Peyer's patch (tissue), 4 donors: Measurements from ENCODE around the gene NRIP1. TPM values are rescaled to one million over a fixed set of nuclear protein-coding genes. Genes with fewer than 3 reads are reported as not detected.
A peak's percentile ranks its signal among the peaks of the same experiment; 100 is the strongest.

Experiments
- DNase-seq, 3 donors: peaks; one replicate each; pipeline ENCODE4 v3.0.0-alpha.2; 2017 to 2019
- H3K27ac ChIP-seq, 4 donors: fragments of 200-600 bp; sonication (generic); one replicate each; pipeline ENCODE4 v1.5.1; 2016 to 2019
- H3K27me3 ChIP-seq, 2 donors: fragments of 200-600 bp; sonication (generic); one replicate each; pipeline ENCODE4 v1.5.1; 2019
- H3K36me3 ChIP-seq, 3 donors: fragments of 200-600 bp; sonication (generic); one replicate each; pipeline ENCODE4 v1.5.1; 2016 to 2019
- H3K4me1 ChIP-seq, 4 donors: fragments of 200-600 bp; sonication (generic); one replicate each; pipeline ENCODE4 v1.5.1; 2016 to 2019
- H3K4me3 ChIP-seq, 4 donors: fragments of 200-600 bp; sonication (generic); 1 replicate in 3 of 4; 2 replicates in 1 of 4; pipeline ENCODE4 v1.5.1; 2016 to 2019; ENCODE audit warnings: mild to moderate bottlenecking in 1 of 4
- H3K9me3 ChIP-seq, 4 donors: fragments of 200-600 bp; sonication (generic); one replicate each; pipeline ENCODE4 v1.5.1; 2016 to 2019; ENCODE audit warnings: mild to moderate bottlenecking in 1 of 4
- POLR2A ChIP-seq, 2 donors: fragments of 450-650 bp; IDR thresholded peaks; one replicate each; pipeline ENCODE4 v1.5.1; 2017; ENCODE audit warnings: antibody characterized with exemption in 2 of 2, mild to moderate bottlenecking in 2 of 2, moderate library complexity in 2 of 2
- total RNA-seq, 4 donors: library from RNA; depleted of rRNA; stranded (reverse); fragments of >200 nt; gene quantifications; one replicate each; pipeline ENCODE4 v1.1.0, GENCODE V29; 2016
- TF ChIP-seq, protein P1 (sequence below), 6 experiments: fragments of 450-650 bp in 4 of 6; fragments of 200-600 bp in 2 of 6; sonication (generic) in 1 of 6; IDR thresholded peaks; one replicate each; pipeline ENCODE4 v1.5.1; 2017 to 2019; ENCODE audit warnings: antibody characterized with exemption in 6 of 6, mild to moderate bottlenecking in 3 of 6, moderate library complexity in 1 of 6

Gene NRIP1, protein sequence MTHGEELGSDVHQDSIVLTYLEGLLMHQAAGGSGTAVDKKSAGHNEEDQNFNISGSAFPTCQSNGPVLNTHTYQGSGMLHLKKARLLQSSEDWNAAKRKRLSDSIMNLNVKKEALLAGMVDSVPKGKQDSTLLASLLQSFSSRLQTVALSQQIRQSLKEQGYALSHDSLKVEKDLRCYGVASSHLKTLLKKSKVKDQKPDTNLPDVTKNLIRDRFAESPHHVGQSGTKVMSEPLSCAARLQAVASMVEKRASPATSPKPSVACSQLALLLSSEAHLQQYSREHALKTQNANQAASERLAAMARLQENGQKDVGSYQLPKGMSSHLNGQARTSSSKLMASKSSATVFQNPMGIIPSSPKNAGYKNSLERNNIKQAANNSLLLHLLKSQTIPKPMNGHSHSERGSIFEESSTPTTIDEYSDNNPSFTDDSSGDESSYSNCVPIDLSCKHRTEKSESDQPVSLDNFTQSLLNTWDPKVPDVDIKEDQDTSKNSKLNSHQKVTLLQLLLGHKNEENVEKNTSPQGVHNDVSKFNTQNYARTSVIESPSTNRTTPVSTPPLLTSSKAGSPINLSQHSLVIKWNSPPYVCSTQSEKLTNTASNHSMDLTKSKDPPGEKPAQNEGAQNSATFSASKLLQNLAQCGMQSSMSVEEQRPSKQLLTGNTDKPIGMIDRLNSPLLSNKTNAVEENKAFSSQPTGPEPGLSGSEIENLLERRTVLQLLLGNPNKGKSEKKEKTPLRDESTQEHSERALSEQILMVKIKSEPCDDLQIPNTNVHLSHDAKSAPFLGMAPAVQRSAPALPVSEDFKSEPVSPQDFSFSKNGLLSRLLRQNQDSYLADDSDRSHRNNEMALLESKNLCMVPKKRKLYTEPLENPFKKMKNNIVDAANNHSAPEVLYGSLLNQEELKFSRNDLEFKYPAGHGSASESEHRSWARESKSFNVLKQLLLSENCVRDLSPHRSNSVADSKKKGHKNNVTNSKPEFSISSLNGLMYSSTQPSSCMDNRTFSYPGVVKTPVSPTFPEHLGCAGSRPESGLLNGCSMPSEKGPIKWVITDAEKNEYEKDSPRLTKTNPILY (N-terminal part only)
- 10 to 100 TPM; 37.4 to 72.9 (median 53.6) TPM for total RNA-seq

- H3K36me3 ChIP-seq: no peaks in the 10 kb centered on the region
- peaks cover 0 to 31% (median 2%) of the 10 kb centered on the region in 4 donors for H3K4me1 ChIP-seq
- DNase-seq: peak; percentile 83 to 96 (median 95)
- peak; percentile 85 to 95 for TF ChIP-seq POLR2A (IDR thresholded peaks at IDR 0.05)
- TF ChIP-seq, protein P1, sequence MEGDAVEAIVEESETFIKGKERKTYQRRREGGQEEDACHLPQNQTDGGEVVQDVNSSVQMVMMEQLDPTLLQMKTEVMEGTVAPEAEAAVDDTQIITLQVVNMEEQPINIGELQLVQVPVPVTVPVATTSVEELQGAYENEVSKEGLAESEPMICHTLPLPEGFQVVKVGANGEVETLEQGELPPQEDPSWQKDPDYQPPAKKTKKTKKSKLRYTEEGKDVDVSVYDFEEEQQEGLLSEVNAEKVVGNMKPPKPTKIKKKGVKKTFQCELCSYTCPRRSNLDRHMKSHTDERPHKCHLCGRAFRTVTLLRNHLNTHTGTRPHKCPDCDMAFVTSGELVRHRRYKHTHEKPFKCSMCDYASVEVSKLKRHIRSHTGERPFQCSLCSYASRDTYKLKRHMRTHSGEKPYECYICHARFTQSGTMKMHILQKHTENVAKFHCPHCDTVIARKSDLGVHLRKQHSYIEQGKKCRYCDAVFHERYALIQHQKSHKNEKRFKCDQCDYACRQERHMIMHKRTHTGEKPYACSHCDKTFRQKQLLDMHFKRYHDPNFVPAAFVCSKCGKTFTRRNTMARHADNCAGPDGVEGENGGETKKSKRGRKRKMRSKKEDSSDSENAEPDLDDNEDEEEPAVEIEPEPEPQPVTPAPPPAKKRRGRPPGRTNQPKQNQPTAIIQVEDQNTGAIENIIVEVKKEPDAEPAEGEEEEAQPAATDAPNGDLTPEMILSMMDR (IDR thresholded peaks at IDR 0.05): no peak
- H3K9me3 ChIP-seq: no peaks in the 10 kb centered on the region
- H3K27me3 ChIP-seq: no peaks in the 10 kb centered on the region
- peak within 1 kb of the TSS; percentile 95 to 98 (median 96) for H3K27ac ChIP-seq
- H3K4me3 ChIP-seq: peak within 1 kb of the TSS; percentile 77 to 94 (median 90)
Observed at GRCh38 chr21:15064576-15065391, at the start of gene NRIP1. Gene NRIP1, minus strand, starts transcription at chr21:15065000. Its CDS starts 96,808 bp downstream, at chr21:14968192.

GRCh38 chr21:15112858-15113257, 48.1 kb upstream of the NRIP1 start:
- no peak for DNase-seq
- H3K27ac ChIP-seq: no peak overlapping the region

GRCh38 chr21:15108801-15109200, 44.0 kb upstream of the NRIP1 start:
- no peaks in the 10 kb centered on the region for H3K9me3 ChIP-seq
- no peaks in the 10 kb centered on the region for H3K36me3 ChIP-seq
- H3K4me3 ChIP-seq: no peak overlapping the region
- no peak for TF ChIP-seq POLR2A (IDR thresholded peaks at IDR 0.05)
- TF ChIP-seq, protein P1 (IDR thresholded peaks at IDR 0.05): no peak
- DNase-seq: no peak
- H3K27me3 ChIP-seq: no peaks in the 10 kb centered on the region
- no peaks in the 10 kb centered on the region for H3K4me1 ChIP-seq
- H3K27ac ChIP-seq: no peak overlapping the region

More at GRCh38 chr21:15112858-15113257, 48.1 kb upstream of the NRIP1 start:
- no peaks in the 10 kb centered on the region for H3K36me3 ChIP-seq
- H3K4me1 ChIP-seq: no peaks in the 10 kb centered on the region
- no peak for TF ChIP-seq POLR2A (IDR thresholded peaks at IDR 0.05)
- TF ChIP-seq, protein P1 (IDR thresholded peaks at IDR 0.05): no peak
- H3K27me3 ChIP-seq: no peaks in the 10 kb centered on the region
- no peaks in the 10 kb centered on the region for H3K9me3 ChIP-seq
- H3K4me3 ChIP-seq: no peak overlapping the region

DNA sequence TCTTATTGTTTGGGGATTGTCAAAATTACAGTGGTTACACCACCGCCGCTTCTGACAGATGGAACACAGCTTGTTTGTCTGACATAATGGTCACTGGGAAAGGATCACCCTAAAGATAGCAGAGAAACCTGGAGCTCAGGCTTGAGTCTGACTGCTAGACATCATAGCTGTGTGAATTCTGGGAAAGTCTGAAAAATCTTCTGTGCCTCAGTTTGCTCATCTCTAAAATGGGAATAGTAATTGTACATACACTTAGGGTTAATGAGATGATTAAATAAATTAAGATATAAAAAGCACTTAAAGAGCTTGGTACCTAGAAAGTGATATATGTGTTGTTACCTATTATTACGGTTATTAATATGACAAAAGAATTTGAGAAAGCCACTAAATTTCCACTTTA, 39.7 kb upstream of the NRIP1 start:
- no peaks in the 10 kb centered on the region for H3K36me3 ChIP-seq
- H3K4me1 ChIP-seq: no peaks in the 10 kb centered on the region
- no peaks in the 10 kb centered on the region for H3K9me3 ChIP-seq
- no peaks in the 10 kb centered on the region for H3K27me3 ChIP-seq
- TF ChIP-seq, protein P1 (IDR thresholded peaks at IDR 0.05): no peak
- no peak for TF ChIP-seq POLR2A (IDR thresholded peaks at IDR 0.05)
- H3K27ac ChIP-seq: no peak overlapping the region
- H3K4me3 ChIP-seq: no peak overlapping the region
- DNase-seq: no peak

GRCh38 chr21:15098908-15099307, 34.1 kb upstream of the NRIP1 start:
- Histone ChIP-seq H3K4me1 (no peaks in the 10 kb centered on the region), H3K27me3 (no peaks in the 10 kb centered on the region), H3K9me3 (no peaks in the 10 kb centered on the region), H3K27ac (no peak overlapping the region), H3K36me3 (no peaks in the 10 kb centered on the region), H3K4me3 (no peak overlapping the region)
- no peak for TF ChIP-seq POLR2A (IDR thresholded peaks at IDR 0.05)
- TF ChIP-seq, protein P1 (IDR thresholded peaks at IDR 0.05): no peak
- DNase-seq: no peak
